Stomach (tissue), 4 donors: ENCODE data around the gene MRC2.

ENCODE experiments used
- POLR2A ChIP-seq, 4 donors: fragments of 450-650 bp; IDR thresholded peaks; one replicate each; pipeline ENCODE4 v1.6.1; 2016; ENCODE audit warnings: antibody characterized with exemption in 4 of 4, control low read depth in 2 of 4, mild to moderate bottlenecking in 1 of 4, moderate library complexity in 1 of 4
- POLR2AphosphoS5 ChIP-seq, 3 donors: sonication (generic); formaldehyde crosslinking; IDR thresholded peaks; one replicate each; pipeline ENCODE4 v1.6.1; 2016; ENCODE audit warnings: antibody characterized with exemption in 3 of 3
- TF ChIP-seq, protein P1 (sequence below), 7 experiments: fragments of 450-650 bp in 4 of 7; fragments of 200-600 bp in 3 of 7; sonication (generic) in 3 of 7; IDR thresholded peaks; one replicate each; pipeline ENCODE4 v1.5.1; 2016 to 2019; ENCODE audit warnings: antibody characterized with exemption in 7 of 7, control low read depth in 2 of 7, mild to moderate bottlenecking in 1 of 7

- TF ChIP-seq, protein P1, sequence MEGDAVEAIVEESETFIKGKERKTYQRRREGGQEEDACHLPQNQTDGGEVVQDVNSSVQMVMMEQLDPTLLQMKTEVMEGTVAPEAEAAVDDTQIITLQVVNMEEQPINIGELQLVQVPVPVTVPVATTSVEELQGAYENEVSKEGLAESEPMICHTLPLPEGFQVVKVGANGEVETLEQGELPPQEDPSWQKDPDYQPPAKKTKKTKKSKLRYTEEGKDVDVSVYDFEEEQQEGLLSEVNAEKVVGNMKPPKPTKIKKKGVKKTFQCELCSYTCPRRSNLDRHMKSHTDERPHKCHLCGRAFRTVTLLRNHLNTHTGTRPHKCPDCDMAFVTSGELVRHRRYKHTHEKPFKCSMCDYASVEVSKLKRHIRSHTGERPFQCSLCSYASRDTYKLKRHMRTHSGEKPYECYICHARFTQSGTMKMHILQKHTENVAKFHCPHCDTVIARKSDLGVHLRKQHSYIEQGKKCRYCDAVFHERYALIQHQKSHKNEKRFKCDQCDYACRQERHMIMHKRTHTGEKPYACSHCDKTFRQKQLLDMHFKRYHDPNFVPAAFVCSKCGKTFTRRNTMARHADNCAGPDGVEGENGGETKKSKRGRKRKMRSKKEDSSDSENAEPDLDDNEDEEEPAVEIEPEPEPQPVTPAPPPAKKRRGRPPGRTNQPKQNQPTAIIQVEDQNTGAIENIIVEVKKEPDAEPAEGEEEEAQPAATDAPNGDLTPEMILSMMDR (IDR thresholded peaks at IDR 0.05): no peak
- TF ChIP-seq POLR2AphosphoS5 (IDR thresholded peaks at IDR 0.05) (no peak), POLR2A (IDR thresholded peaks at IDR 0.05) (no peak)
These were observed 21.5 kb downstream of the MRC2 start for GRCh38 chr17:62648956-62649294.
